ENCODE results near the gene SOX6.

SOX6 gene

DNA sequence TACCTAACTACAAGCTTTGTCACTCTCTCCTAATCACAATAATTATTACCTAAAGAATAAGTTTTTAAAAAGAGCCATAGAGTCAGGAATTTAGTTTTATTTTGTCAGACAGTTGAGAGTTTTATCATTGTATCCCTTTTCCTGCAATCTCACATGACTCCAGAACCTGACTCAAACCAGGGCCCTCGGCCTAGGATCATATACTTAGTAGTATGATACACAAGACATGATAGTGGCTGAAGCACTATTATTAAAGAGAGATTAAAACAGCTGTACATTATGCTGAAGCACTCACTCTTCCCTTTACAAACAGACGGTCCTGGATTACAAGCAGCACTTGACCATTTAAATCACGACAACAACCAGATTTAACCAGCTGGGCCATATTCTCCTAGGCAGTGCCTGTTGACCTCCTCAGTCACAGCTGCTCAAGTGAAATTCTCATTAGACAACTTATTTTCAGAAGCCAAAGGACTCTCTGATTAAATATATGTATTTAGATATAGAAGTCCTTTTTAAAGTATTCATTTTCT is 44.0 kb downstream of the SOX6 start:
- DNase-seq, result no peak

DNA sequence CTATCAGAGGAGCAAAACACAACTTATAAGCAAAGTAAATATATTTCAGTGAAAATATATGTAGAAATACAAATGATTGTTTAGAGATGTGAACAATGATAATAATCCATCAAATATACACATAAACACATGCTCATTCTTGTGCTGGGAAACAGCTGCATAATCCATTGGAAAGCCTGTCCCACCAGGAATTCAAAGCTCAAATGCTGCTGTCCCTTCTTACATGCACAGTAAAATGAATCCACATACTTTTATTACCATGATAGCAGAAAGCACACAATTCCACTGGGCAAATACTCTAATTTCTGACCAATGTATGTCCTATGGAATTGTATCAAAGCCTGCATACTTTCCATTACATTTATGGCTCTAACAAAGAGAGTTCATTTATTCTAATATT is 44.5 kb downstream of the SOX6 start:
- no peak for DNase-seq

DNA sequence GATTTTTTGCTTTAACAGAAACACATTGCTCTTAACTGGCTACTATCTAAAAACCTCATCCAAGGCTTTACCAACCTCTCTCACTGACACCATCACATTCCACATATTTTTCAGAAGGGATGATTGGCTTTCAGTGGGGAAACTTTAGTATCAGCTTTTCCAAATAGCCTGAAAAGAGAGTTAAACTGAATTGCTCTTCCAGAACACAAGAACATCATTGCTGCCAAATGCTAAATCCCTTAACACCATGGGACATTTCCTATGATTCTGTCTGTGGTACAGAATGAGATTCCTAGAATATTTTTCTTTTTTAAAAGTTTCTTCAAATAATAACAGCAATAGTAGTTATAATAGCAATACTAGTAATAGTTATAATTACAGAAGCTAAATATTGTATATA is 45.4 kb downstream of the SOX6 start:
- DNase-seq, result no peak

DNA sequence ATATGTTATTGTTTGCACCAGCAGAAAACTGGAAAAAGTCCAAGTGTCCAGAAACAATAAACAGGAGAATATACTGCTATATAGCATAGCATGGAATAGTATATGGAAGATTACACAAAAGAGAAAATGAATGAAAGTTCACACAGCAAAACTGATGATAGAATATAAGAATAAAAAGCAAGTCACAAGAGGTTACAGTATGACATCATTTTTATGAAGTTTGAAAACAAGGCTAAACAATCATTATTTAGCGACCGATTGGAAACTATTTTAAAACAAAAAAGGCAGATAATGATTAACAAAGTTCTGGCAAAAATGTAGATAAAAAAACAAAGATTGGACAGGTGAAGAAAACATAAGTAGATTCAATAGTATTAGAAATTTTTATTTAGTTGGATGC is 47.1 kb downstream of the SOX6 start:
- no peak for DNase-seq

DNA sequence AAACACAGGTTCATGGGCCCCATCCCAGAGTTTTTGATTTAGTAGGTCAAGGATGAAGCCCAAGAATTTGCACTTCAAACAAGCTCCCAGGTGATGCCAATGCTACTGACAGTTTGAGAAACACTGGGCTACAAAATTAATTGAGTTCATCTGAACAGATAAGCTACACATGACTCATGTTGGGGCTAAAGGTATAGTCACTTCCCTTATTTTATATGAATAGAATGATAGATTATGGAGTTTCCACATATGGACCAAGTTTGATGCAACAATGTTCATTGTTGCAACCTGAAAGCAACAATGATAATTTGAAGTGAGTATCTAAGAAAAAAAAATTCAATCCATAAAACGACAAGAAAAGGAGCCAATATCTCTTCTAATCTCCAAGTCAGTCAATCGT is 54.9 kb downstream of the SOX6 start:
- no peak for DNase-seq

DNA sequence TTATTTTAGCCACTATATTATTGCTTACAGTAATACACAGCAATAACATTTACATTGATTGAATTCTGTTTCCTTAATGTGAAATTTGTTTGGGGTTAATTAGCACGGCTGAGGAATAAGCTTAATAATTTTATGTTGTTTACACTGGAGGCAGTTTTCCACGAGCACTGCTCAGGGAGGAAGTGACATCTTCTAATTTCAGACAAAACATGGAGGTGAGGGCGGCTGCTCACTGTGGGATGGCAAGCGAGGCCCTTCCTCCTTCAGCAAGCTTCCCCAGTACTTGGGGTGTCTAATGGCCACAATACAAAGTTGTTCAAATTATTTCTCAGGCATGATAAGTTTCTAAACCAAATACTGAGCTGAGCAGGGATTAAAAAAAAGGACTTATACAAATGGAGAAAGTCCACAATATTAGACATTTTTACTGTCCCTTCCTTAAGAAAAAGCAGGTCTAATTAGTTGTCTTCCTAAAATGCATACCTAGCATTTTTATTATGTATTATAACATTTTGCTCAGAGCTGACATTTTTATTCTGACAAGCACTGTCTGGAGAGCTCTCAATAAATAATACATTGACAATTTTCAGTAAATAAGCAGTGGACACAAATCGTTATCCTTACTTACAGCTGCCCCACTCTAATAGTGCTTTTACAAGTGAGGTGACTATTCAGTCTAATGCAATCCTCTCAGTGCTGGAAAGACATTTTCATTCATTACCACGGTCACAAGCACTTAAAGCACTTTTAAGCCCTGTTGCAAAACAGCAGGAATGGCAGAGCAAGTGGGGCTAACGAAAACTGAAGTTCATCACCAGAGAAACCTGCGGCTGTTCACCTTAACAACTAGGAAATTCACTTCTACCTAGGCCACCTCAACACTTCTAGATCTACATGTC is 56.2 kb downstream of the SOX6 start:
- DNase-seq, result no peak

DNA sequence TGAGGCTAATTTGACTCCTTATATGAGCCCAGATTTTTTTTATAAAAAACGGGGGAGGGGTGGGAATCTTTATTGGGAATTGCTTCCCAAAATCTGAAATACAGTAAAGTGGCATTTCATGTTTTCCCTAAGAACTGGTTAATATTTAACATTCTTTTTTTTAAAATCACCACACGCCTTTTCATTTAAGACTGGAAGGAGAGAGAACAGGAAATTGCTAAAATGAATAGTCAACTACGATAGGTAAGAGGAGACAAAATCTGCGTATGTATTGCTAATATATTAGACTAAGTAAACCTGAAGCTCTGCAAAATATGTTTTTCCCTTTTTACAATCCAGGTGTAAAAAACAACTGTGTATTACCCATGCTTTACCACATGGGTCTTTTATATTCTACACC is 57.0 kb downstream of the SOX6 start:
- DNase-seq, result no peak

DNA sequence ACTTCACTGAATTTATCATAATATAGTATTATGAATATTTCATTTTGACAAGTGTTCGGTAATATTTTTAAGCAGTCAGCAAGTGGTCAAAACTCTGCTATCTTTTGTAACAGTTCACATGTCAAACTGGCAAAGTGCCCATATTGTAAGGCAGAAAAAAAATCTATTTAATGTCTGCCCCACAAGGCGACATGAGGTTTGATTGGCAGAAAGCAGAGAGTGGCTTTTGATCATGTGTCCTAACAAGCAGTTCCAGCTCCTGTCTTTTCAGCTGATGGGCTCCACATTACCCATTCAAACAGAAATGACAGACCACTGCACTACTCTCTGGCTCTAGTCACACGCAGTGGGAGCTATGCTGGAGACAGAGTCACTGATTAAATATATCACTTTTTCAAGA is 59.0 kb downstream of the SOX6 start:
- no peak for DNase-seq

DNA sequence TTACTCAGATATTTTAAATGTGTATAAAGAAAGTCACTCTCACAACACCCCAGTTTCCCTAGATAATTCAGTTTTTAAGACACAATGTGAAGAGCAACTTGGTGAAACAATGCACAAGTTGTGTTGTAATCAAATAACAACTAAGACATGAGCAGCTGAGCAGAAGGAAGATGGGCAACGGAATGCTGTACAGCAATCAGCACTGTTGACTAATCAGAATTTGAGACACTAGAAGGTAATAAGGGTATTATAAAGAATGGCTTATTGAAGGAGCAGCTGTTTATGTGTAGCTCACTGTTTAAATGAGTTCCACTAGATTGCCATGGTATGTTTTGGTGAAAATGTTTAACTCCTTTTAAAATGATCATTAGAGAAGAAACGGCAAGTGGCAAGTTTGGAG is 60.1 kb downstream of the SOX6 start:
- DNase-seq, result no peak

DNA sequence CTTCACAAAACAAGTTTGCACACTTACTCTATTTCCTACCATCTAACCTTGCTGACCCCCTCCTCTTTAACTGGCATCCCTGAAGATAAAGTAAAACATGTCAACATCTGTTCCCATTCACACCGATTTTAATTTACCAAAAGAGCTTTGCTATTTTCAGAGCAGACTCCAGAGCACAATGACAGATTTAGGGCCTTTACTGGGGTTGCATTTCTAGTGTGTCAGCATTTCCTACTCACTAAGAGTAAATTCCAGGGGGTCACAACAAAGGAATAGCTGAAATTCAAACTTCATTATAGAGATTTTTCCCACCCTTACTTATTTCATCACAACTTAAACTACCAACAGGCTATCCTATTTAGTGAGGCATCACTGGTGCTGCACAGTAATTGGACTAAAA is 60.8 kb downstream of the SOX6 start:
- no peak for DNase-seq

DNA sequence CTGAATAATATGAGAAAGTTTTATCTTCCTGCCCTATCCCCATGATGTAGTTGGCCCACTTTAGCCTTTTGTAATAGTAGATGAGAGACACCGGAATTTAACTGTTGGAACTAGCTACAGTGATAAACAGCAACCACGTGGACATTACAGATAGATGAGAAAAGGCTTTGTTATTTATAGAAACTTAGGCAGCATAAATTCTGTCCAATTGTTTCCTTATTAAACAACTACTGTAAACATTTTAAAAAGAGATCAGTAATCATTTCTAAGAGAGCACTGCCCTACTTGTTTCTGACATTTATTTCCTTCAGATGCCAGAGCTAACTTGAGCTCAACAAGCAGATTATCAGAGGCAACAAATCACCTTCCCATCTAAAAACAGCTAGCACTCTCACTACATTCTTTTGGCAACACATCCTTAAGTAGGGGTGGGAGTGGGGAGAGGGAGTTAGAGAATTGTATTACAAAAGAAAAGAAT is 63.1 kb downstream of the SOX6 start:
- DNase-seq, result no peak

DNA sequence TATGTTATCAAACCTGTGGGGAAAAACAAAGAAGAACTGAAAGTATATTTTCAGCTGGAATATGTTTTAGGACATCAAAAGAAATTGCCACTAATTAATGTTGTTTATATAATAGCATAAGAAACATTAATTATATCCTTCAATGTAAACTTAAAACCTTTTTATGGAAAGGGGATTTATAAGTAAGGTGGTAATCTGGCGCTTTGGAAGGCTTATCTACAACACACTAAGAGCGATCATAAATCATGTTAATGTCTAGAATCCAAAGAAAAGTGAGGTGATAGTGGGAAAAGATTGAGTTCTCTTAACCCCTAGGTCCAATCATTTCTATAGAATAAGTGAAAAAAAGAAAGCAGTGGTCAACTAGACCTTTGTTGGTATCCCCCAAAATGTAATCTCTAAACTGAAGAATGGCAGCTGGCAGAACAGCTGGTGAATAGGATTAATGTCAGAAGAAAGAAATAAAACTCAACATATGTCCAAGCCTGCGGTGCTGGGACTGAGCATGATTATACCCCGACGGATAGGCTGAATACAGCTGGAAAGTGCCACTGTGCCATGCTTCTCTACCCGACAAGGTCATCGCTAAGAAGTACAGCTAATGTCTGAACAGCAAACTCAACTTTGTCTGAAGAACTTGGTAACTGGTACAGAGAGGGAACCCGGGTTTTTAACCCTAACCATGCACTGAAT is 64.0 kb downstream of the SOX6 start:
- DNase-seq, result no peak

DNA sequence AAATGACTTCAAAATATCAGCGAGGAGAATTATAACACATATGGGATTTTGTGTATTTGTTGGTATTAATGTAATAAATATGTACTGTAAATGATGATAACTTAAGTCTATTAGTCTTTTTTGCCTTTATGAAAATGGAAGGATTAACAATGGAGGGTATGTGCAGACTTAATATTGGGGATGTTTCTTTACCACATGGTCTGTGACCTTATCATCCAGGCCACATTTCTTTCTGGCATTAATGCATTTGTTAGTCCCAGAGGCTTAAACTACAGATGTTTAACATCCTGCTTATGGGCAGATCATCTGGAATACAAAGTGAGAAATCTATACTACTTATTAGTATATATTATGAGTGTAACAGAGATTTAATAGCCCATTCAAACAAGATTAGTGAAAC is 64.6 kb downstream of the SOX6 start:
- DNase-seq, result no peak

DNA sequence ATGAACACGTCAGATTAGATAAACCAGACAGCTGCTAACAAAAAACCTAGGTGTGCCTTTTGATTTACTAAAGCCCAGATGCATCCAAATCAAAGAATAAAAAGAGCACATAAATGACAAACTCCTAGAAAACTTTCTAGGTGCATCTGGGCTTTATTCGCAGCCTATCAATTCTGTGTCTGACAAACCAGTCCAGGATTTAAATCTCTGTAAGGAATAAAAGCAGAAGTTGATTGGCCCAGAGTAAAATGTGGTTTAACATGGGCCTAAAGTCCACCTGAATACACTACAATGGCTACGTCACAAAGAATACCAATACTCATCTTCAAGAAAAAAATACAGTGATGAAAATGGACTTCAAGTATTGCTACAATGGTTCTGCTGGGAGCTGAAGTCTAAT is 66.8 kb downstream of the SOX6 start:
- no peak for DNase-seq

DNA sequence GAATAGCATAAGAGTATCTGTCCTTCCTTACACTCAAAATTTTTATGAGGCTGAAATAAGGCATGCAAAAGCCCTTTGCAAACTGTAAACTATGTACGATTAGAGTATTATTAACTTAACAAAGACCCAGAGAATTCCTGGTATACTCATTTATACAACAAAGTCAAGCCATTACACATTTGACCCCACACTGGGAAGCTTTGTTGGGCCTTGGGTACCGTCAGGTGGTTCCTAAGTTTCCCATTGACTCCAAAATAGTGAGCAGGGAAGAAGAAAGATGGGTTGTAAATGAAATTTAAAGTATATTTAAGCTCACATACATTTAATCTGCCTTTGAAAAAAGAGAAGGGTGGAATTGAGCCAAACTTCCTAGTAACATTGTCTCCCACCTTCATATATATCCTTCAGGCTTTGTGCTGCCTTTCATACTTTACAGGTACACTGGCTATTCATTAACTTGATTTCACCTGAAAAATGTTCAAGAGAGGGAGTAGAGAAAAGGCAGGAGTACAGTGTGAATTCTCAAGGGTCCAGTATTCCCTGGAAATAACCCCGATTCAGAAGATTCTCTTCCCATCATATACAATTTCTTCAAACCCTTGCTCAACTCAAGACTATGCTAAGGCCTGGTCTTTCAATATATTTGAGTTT is 68.6 kb downstream of the SOX6 start:
- DNase-seq, result no peak

DNA sequence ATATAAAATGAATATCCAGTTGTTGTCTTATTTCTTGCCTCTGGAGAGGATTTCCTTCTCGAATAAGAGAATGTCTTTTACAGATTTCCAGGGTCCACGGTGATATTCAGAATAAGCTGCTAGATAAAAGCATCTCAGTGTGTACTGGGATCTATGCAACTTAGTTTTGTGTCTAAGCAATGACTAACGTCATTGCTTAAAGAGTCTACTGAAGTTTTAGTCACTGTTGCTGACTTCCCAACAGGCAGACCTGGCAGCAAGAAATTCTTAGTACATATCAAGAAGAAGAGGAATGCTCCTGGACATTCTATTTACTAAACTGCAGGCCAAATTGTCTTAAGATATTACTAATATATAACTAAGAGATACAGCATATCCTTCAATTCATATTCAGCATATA is 70.3 kb downstream of the SOX6 start:
- no peak for DNase-seq

DNA sequence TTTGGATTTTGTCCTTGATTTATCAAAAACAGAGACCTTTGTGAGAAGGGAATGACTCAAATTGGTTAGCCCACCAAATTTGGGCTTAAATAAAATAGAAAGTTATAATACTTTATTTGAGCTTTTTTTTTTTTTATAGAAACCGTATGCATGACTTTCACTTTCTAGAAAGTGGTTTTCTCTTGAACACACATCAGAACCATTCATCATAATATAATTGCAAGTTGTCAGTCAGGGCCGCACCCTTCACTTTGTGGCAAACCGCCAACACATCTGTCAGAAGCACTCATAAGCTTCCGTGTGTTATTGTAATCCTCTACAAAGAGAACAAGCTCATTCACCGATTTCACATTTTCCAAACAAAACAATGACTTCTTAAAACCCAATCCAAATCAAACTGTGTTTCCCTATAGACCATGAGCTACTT is 76.1 kb downstream of the SOX6 start:
- no peak for DNase-seq

DNA sequence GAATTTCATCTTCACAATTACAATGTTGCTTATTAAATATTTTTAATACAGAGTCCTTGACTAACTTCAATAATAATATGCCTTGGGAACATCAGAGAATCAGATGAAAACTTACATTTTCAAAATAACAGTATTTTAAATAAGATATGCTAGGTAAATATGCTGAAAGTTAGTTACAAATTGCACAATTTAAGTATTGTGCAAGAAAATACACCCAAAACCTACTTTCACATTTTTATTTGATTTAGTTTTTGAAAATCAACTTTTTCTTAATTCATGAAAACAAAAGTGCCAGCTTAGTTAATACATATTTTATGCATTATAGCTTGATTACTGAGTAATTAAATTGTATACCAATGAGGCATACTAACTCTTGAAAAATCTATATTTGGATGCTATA is 76.8 kb downstream of the SOX6 start:
- no peak for DNase-seq

DNA sequence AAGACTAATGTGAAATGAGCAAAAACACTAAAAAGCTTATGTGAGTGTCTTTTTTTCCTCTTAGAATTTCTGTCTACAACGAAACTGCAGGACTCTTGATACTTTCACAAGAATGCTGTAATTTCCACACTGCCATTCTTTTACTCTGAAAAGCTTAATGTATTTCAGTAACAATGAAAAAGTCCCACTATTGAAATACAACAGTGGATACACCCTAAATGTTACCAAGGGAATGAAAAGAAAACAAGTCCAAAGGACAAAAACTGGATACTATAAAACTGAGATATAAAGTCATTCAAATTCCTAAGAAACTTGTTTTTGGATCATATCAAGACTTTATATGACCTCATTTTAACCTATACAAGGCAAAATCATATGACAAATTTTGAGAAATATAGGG is 77.4 kb downstream of the SOX6 start:
- no peak for DNase-seq

DNA sequence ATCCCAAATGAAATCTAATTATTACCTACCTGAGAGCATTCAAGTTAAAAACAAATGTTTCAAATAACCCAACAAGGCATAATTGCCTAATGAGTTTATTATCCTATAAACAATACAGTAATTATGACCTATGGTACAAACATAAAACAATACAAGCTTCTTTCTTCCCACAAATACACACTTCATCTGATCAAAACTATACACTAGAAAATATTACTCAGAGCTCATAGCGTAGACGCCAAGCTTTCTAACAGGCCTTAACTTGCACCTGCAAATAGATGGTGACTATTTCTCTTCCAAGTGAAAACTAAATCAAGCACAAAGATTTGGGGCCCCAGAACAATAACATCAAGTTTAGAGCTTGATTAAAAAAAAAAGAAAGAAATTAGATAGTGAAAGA is 78.1 kb downstream of the SOX6 start:
- no peak for DNase-seq

DNA sequence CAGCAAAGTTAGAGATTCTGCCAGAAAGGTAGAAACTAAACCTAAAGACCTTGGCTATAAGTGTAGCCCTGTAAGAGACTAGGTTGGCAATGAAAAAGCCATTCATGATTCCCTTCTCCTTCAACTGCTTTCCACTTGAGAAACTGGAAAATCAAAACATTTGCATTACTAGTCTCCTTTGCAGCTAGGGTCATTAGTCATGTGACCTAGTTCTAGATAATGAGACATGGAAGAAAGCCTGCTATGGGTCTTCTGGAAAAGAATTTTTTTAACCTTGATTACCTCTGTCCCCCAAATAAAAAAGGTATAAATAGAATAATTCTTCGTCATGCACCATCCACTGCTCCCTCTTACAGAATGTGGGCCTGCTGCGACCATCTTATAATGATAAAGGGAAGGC is 80.1 kb downstream of the SOX6 start:
- no peak for DNase-seq

DNA sequence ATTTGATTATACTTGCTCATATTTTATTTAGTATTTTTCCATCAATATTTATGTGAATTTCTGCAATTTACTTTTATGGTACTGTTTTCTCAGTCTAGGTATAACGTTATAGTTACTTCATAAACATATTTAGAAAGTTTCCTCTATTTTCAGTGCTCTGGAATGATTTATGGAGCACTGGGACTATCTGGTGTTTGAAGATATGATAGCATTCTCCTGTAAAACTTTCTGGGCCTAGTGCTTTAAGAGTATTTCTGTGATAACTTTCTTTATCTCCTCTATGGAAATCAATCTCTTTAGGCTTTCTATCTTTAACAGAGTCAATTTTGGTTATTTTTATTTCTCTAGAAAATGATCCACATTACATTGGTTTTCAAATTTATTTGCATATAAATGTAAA is 85.1 kb downstream of the SOX6 start:
- DNase-seq, result no peak

DNA sequence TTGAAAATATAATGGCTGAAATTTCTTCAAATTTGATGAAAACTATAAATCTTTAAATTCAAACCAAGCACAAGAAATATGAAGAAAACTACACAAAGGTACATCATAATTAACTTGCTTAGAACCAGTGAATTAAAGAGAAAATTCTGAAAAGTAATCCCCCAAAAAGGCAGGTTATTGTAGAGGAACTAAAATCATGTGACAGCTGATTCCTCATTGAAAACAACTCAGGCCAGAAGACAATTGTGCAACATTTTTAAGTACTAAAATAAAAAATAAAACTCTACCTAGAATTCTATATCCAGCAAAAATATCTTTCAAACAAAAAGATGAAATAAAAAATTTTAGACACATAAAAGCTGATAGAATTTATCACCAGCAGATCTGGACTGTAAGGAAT is 90.3 kb downstream of the SOX6 start:
- no peak for DNase-seq

DNA sequence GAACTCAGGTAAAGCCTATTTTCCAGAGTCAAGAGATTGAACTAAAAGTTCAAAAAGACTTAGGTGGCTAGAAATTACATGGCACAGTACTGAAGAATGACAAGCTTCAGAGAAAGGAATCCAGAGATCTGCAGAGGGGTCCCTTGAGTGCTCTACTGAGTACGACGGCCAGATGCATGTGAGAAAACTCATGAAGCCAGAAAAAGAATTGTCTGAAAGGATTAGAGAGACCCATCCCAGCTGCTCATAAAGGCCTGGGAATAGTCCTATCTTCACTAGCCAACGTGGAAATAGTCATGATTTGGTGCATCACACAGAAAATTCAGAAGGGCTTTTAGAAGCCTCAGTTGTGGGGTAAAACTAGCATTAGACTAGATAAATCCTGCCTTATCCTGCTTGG is 91.3 kb downstream of the SOX6 start:
- DNase-seq, result no peak
